Sigmoid colon (tissue), 7 donors: ENCODE data around the gene PDGFRB. TPM values are rescaled to one million over a fixed set of nuclear protein-coding genes. Genes with fewer than 3 reads are reported as not detected.
A peak's percentile ranks its signal among the peaks of the same experiment; 100 is the strongest.

ENCODE experiments used
- DNase-seq: peaks from one replicate; pipeline ENCODE4 v3.0.0-alpha.2; 2019
- H3K27ac ChIP-seq, 4 donors: fragments of 200-600 bp; sonication (generic); one replicate each; pipeline ENCODE4 v1.5.1; 2016 to 2019; ENCODE audit warnings: mild to moderate bottlenecking in 1 of 4
- H3K27me3 ChIP-seq, 3 donors: fragments of 200-600 bp; sonication (generic); one replicate each; pipeline ENCODE4 v1.5.1; 2019; ENCODE audit warnings: mild to moderate bottlenecking in 1 of 3
- H3K36me3 ChIP-seq, 4 donors: fragments of 200-600 bp; sonication (generic); one replicate each; pipeline ENCODE4 v1.5.1; 2016 to 2019
- H3K4me1 ChIP-seq, 4 donors: fragments of 200-600 bp; sonication (generic); one replicate each; pipeline ENCODE4 v1.5.1; 2017 to 2019
- H3K4me3 ChIP-seq, 4 donors: fragments of 200-600 bp; sonication (generic); one replicate each; pipeline ENCODE4 v1.5.1; 2017 to 2019; ENCODE audit warnings: mild to moderate bottlenecking in 2 of 4, moderate library complexity in 1 of 4
- H3K9me3 ChIP-seq, 4 donors: fragments of 200-600 bp in 3 of 4; sonication (generic) in 3 of 4; one replicate each; pipeline versions ENCODE4 v1.5.1 to v1.6.1; 2013 to 2019
- CTCF ChIP-seq, 4 experiments: fragments of 450-650 bp in 3 of 4; fragments of 200-600 bp in 1 of 4; IDR thresholded peaks; one replicate each; pipeline ENCODE4 v1.5.1; 2016 to 2019; ENCODE audit warnings: antibody characterized with exemption in 4 of 4, mild to moderate bottlenecking in 3 of 4, moderate library complexity in 2 of 4
- EP300 ChIP-seq, 4 donors: sonication (generic); formaldehyde crosslinking; IDR thresholded peaks; one replicate each; pipeline ENCODE4 v1.6.1; 2017; ENCODE audit warnings: antibody characterized with exemption in 4 of 4
- POLR2A ChIP-seq, 2 donors: fragments of 450-650 bp; IDR thresholded peaks; one replicate each; pipeline ENCODE4 v1.6.1; 2016; ENCODE audit warnings: antibody characterized with exemption in 2 of 2, mild to moderate bottlenecking in 2 of 2, moderate library complexity in 2 of 2
- POLR2AphosphoS5 ChIP-seq, 4 donors: sonication (generic); formaldehyde crosslinking; IDR thresholded peaks; one replicate each; pipeline ENCODE4 v1.6.1; 2017; ENCODE audit warnings: antibody characterized with exemption in 4 of 4
- WGBS, 2 donors: extraction: QIAGEN DNeasy Blood & Tissue Kit; methylation state at CpG; one replicate each; pipeline ENCODE4 v1.1.7; 2013; 5-methylcytosine and 5-hydroxymethylcytosine counted together
- intact Hi-C: fragments of 100-400 bp; cut with DNase I; formaldehyde crosslinking; loops from one replicate; pipeline ENCODE4 v1.15.1; 2023
- polyA plus RNA-seq, 3 donors: library from polyadenylated mRNA; stranded (reverse); fragments of 200-250 nt; gene quantifications; one replicate each; pipeline ENCODE4 v1.2.3, GENCODE V29; 2013
- total RNA-seq, 4 donors: library from RNA; depleted of rRNA; stranded (reverse); fragments of >200 nt; gene quantifications; one replicate each; pipeline ENCODE4 v1.1.0, GENCODE V29; 2016
- donor health status: healthy with polysubstance abuse.
- donor health status: Bipolar disorder and iron deficiency.
- donor health status: healthy.

PDGFRB gene
- total and polyA plus RNA-seq, 7 donors: 3.9 to 104 (median 54.9) TPM

- H3K4me1 ChIP-seq: no peaks in the 10 kb centered on the region
- 95 to 97% methylated on average over 3 of the region's 3 CpGs for WGBS, 2 donors
- no peak overlapping the region for H3K4me3 ChIP-seq
- H3K27me3 ChIP-seq: no peaks in the 10 kb centered on the region
- intact Hi-C loops: no loop called here
- H3K9me3 ChIP-seq: no peaks in the 10 kb centered on the region
- peaks cover 8 to 95% (median 34%) of the 10 kb centered on the region in 4 donors for H3K36me3 ChIP-seq
- no peak overlapping the region for H3K27ac ChIP-seq
- peak; percentile 51 for DNase-seq
- TF ChIP-seq POLR2AphosphoS5 (IDR thresholded peaks at IDR 0.05): no peak
- no peak for TF ChIP-seq POLR2A (IDR thresholded peaks at IDR 0.05)
- TF ChIP-seq CTCF (IDR thresholded peaks at IDR 0.05): no peak
- no peak for TF ChIP-seq EP300 (IDR thresholded peaks at IDR 0.05)
Measured at GRCh38 chr5:150120062-150120441, 35.6 kb downstream of the PDGFRB start.

DNA sequence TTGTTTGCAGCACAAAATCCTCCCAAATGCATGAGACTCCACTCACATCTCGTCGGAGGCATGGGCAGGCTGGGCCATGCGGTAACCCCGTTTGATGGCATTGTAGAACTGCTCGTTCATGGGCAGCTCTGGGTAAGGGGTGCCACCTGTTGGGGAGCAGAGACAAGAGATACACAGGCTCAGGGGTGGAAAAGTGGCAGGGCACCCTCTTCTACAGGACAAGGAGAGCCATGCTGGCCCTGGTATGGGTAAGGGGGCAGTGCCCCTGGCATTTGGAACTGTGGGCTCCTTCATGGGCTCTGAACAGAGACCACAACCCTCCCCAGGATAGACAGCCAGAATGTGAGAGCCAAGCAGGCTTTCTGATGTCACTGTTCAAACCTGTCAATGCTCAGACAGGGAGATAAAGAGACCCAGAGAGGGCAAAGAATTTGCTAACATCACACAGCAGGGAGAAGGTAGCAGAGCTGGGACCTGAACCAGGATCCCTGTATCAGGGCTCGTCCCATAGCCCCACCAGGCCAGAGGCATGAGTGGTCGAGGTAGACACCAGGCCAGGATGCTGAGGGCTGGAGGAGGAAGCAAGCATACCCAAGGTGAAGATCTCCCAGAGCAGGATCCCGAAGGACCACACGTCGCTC is 36.1 kb downstream of the PDGFRB start:
- H3K36me3 ChIP-seq: peaks cover 8 to 94% (median 34%) of the 10 kb centered on the region in 4 donors
- DNase-seq: peak; percentile 60
- H3K4me1 ChIP-seq: no peaks in the 10 kb centered on the region
- intact Hi-C loops: no loop called here
- H3K27ac ChIP-seq: no peak overlapping the region
- H3K9me3 ChIP-seq: no peaks in the 10 kb centered on the region
- no peak overlapping the region for H3K4me3 ChIP-seq
- TF ChIP-seq CTCF (IDR thresholded peaks at IDR 0.05) (no peak), POLR2A (IDR thresholded peaks at IDR 0.05) (no peak), EP300 (IDR thresholded peaks at IDR 0.05) (no peak), POLR2AphosphoS5 (IDR thresholded peaks at IDR 0.05) (no peak)
- 80 to 88% methylated on average over 10 of the region's 10 CpGs for WGBS, 2 donors
- H3K27me3 ChIP-seq: no peaks in the 10 kb centered on the region

DNA sequence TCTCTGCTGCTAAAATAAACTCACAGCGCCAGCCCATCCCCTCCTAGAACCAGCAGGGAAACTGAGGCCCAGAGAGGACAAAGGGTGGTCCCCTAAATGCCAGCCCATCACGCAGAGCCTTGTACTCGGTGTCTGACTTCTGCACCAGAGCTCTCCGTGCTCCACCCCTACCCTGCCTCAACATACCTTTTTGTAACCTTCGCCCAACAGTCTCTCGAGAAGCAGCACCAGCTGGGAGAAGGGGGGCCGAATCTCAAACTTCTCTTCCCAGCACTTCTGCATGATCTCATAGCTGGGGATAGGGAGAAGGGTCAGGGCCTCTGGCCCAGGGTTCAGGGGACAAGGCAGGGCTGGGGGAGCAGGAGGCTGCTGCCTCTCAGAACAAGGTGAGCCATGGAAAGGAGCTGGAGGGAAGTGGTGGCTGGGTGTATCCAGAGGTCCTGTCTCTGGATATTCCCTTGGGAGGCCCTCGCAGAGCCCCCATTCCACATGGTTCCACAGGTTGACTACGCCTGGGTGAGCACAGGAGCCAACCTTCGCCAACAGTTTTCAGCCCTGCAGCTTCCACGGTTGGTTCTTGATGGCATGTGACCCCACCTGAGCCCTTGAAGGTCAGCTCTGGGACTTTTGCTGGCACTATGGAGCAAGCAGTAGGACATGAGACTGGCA is 37.0 kb downstream of the PDGFRB start:
- Histone ChIP-seq H3K9me3 (no peaks in the 10 kb centered on the region), H3K36me3 (peaks cover 8 to 86% (median 30%) of the 10 kb centered on the region in 4 donors), H3K4me3 (no peak overlapping the region), H3K27ac (no peak overlapping the region), H3K27me3 (no peaks in the 10 kb centered on the region), H3K4me1 (no peaks in the 10 kb centered on the region)
- DNase-seq: peak; percentile 55
- WGBS, 2 donors: 86 to 92% methylated on average over 11 of the region's 11 CpGs
- intact Hi-C loops: no loop called here
- no peak for TF ChIP-seq POLR2A (IDR thresholded peaks at IDR 0.05)
- TF ChIP-seq CTCF (IDR thresholded peaks at IDR 0.05): no peak
- TF ChIP-seq POLR2AphosphoS5 (IDR thresholded peaks at IDR 0.05): no peak
- TF ChIP-seq EP300 (IDR thresholded peaks at IDR 0.05): no peak

DNA sequence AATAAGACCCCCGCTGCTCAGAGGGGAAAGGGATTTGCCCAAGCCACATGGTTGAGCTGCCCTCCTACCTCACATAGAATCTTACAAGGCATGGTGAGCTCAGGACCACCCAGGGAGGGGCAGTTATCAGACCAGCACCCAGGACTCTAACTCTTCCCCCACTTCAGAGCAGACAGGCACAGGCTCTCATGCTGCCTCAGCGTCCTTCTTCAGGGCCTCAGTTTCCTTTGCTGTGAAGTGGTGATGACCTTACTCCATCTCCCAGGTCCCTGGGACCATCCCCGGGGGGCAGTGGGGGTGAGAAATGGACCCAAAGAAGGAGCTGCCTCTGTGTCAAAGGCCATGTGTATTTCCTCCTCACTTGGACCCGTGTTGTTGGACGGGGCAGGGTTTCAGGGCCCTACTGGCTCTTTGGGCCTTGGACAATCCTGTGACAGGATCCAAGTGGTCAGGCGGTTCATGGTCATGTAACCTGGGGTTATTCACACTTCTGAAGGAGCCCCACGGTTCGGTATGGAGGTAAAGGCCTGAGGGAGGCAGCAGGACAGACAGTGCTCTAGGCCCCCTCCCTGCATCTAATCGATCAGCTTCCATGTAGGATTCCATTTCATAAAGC is 37.6 kb downstream of the PDGFRB start:
- Histone ChIP-seq H3K27ac (no peak overlapping the region), H3K27me3 (no peaks in the 10 kb centered on the region), H3K4me1 (peaks cover 0 to 4% (median 0%) of the 10 kb centered on the region in 4 donors), H3K9me3 (no peaks in the 10 kb centered on the region), H3K36me3 (peaks cover 8 to 79% (median 26%) of the 10 kb centered on the region in 4 donors), H3K4me3 (no peak overlapping the region)
- WGBS, 2 donors: 87 to 91% methylated on average over 9 of the region's 9 CpGs
- no peak for TF ChIP-seq POLR2AphosphoS5 (IDR thresholded peaks at IDR 0.05)
- TF ChIP-seq EP300 (IDR thresholded peaks at IDR 0.05): no peak
- no peak for TF ChIP-seq CTCF (IDR thresholded peaks at IDR 0.05)
- no peak for TF ChIP-seq POLR2A (IDR thresholded peaks at IDR 0.05)
- intact Hi-C loops: no loop called here
- peak; percentile 54 for DNase-seq
